ENCODE data around the gene GNL3L.
"Not testable (repeated sequence)": the region's sequence is repeated elsewhere in the genome, so short reads cannot be mapped to it uniquely, and the experiment has no call there.

The GNL3L gene, protein sequence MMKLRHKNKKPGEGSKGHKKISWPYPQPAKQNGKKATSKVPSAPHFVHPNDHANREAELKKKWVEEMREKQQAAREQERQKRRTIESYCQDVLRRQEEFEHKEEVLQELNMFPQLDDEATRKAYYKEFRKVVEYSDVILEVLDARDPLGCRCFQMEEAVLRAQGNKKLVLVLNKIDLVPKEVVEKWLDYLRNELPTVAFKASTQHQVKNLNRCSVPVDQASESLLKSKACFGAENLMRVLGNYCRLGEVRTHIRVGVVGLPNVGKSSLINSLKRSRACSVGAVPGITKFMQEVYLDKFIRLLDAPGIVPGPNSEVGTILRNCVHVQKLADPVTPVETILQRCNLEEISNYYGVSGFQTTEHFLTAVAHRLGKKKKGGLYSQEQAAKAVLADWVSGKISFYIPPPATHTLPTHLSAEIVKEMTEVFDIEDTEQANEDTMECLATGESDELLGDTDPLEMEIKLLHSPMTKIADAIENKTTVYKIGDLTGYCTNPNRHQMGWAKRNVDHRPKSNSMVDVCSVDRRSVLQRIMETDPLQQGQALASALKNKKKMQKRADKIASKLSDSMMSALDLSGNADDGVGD

GRCh38 chrX:54529552-54530356 lies at the start of gene GNL3L:
Gene GNL3L (plus strand): TSS chrX:54530219. CDS start chrX:54532567, 2,348 bp downstream.
- H3K4me3 Mint-ChIP-seq = peak within 1 kb of the TSS; percentile 80
- peaks cover 27% of the 10 kb centered on the region for H3K4me1 Mint-ChIP-seq
- ATAC-seq (peak; percentile 90), DNase-seq (ENCODE audit: low spot score in 2 of 2) (peak; percentile 50 to 80)
- peaks cover 34% of the 10 kb centered on the region for H3K36me3 Mint-ChIP-seq
- H3K27ac Mint-ChIP-seq = peak within 1 kb of the TSS; percentile 90
- peaks cover 5% of the 10 kb centered on the region for H3K9me3 Mint-ChIP-seq

- DNase-seq (ENCODE audit: low spot score in 2 of 2) (no peak), ATAC-seq (no peak)
- Mint-ChIP-seq H3K27ac (no peak overlapping the region), H3K36me3 (no peaks in the 10 kb centered on the region), H3K4me3 (no peak overlapping the region), H3K4me1 (no peaks in the 10 kb centered on the region), H3K9me3 (no peaks in the 10 kb centered on the region)
Observed at GRCh38 chrX:54482839-54483593, 47.0 kb upstream of the GNL3L start.

GRCh38 chrX:54483946-54484345 lies 46.1 kb upstream of the GNL3L start:
- ATAC-seq (no peak), DNase-seq (ENCODE audit: low spot score in 2 of 2) (no peak)
- Mint-ChIP-seq H3K4me3 (no peak overlapping the region), H3K27ac (no peak overlapping the region), H3K9me3 (no peaks in the 10 kb centered on the region), H3K4me1 (no peaks in the 10 kb centered on the region), H3K36me3 (no peaks in the 10 kb centered on the region)

- no peaks in the 10 kb centered on the region for H3K4me1 Mint-ChIP-seq
- H3K4me3 Mint-ChIP-seq = no peak overlapping the region
- DNase-seq (ENCODE audit: low spot score in 2 of 2) (no peak), ATAC-seq (no peak)
- H3K36me3 Mint-ChIP-seq = no peaks in the 10 kb centered on the region
- no peak overlapping the region for H3K27ac Mint-ChIP-seq
- no peaks in the 10 kb centered on the region for H3K9me3 Mint-ChIP-seq
Observed at GRCh38 chrX:54484666-54485065, 45.4 kb upstream of the GNL3L start.

- not testable (repeated sequence) for H3K4me3 Mint-ChIP-seq; H3K4me1 Mint-ChIP-seq; H3K9me3 Mint-ChIP-seq; DNase-seq (ENCODE audit: low spot score in 2 of 2); H3K27ac Mint-ChIP-seq; H3K36me3 Mint-ChIP-seq; ATAC-seq
Observed at GRCh38 chrX:54489819-54490218, 40.2 kb upstream of the GNL3L start.

DNA sequence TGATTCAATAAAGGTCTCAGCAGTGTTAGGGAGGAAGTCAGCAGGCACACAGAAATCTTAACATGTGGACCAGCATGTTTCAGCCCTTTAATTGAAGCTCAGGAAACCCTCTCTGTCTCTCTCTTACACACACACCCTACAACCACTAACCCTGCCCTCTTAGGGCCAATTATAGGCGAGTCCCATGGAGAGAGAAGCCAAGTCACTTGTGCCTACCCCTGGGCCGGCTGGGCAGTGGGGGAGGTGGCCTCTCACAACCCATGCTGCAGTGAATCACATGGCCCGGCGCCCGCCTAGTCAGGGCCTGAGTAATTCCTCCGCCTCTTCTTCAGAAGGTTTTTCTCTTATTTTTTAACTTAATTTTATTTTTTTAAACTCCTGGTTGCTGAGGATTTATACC lies 37.7 kb upstream of the GNL3L start:
- Mint-ChIP-seq H3K9me3 (no peaks in the 10 kb centered on the region), H3K4me3 (no peak overlapping the region), H3K36me3 (no peaks in the 10 kb centered on the region), H3K27ac (no peak overlapping the region), H3K4me1 (peaks cover 8% of the 10 kb centered on the region)
- no peak for ATAC-seq
- DNase-seq (ENCODE audit: low spot score in 2 of 2) = no peak

DNA sequence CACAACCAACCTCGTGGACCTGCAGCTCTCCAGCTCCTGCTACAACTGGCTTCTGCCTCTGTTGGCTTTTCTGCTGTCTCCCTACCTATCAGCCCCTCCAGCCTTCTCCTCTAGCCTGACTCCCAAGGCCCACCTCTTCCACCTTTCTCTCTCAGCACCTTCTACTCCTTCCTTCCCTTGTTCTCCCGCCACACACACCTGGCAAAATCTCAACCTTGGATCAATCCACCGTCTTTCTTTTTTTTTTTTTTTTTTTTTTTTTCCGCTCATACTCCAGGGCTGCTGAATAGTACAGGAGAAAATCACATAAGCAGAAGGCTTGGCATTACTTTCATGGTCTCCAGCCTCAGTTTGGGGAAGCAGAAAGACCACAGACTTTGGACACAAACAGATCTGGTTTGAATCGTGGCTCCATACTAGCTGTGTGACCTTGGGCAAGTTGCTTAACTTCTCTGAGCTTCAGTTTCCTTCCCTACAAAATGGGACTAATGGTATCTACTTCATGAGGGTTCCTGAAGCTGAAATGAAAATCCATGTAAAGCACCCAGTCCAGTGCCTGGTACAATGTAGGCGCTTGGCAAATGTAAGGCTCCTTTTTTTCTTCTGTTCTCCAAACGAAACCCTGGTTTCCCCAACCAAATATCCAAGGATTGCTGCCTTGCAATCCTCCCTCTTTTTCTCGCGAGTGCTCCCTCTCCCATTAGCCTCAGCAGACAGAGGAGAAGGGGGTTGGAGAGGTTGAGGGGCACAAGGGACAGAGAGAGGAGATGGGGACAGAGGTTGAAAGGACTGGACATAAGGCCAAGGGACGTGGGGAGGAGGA lies 35.6 kb upstream of the GNL3L start:
- peaks cover 8% of the 10 kb centered on the region for H3K4me1 Mint-ChIP-seq
- H3K9me3 Mint-ChIP-seq = no peaks in the 10 kb centered on the region
- DNase-seq (ENCODE audit: low spot score in 2 of 2) (no peak), ATAC-seq (no peak)
- no peaks in the 10 kb centered on the region for H3K36me3 Mint-ChIP-seq
- peak overlapping the region; percentile 55 for H3K4me3 Mint-ChIP-seq
- no peak overlapping the region for H3K27ac Mint-ChIP-seq

DNA sequence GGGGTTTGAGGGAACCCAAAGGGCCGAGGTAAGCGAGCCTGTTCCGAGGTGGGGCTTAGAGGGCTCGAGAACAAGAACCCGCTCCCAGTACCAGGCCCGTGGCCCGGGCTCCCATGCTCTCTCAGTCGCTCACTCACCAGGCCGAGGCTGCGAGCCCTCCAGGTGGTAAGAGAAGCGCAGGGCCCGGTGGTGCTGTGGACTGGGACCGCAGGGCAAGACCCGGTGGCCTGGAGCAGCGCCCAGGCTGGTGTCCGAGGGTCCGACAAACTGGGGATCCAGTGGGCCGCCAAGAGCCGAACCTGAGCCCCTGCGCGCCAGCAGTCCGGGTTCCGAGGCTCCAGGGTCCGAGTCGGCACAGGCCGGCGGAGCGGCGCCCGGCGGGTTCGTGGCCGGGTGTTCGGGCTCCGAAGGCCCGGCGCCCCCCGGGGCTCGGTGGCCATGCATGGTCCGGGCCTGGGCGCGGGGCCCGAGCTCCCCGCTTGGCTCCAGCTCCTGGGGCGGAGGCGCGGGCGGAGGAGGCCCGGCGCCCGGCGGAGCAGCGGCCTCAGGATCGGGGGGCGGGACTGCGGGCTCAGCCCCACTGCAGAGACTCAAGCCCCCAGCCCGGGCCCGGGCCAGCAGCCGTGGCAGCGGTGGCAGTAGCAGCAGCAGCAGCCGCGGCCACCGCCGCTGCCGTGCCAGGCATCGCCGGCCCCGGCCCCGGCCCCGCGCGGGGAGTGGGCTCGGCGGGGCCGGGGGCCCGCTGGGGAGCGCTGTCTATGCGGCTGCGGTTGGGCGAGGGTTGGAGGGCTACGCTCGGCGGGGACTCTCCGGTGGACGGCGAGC lies 34.8 kb upstream of the GNL3L start:
- H3K4me1 Mint-ChIP-seq = peaks cover 8% of the 10 kb centered on the region
- ATAC-seq = no peak

GRCh38 chrX:54495814-54496516 lies 34.1 kb upstream of the GNL3L start, which contains the start of gene FGD1:
Gene FGD1 (minus strand): TSS chrX:54496234. CDS start chrX:54495432, 802 bp downstream.
- Mint-ChIP-seq H3K4me3 (peak within 1 kb of the TSS; percentile 56), H3K9me3 (no peaks in the 10 kb centered on the region), H3K27ac (no peak within 1 kb of the TSS), H3K4me1 (peaks cover 8% of the 10 kb centered on the region), H3K36me3 (no peaks in the 10 kb centered on the region)
- ATAC-seq (peak; percentile 53), DNase-seq (ENCODE audit: low spot score in 2 of 2) (peak in 1 of 2 donors; percentile 47)

More for the DNA sequence above, 34.8 kb upstream of the GNL3L start:
- Mint-ChIP-seq H3K27ac (no peak overlapping the region), H3K36me3 (no peaks in the 10 kb centered on the region), H3K4me3 (peak overlapping the region; percentile 56), H3K9me3 (no peaks in the 10 kb centered on the region)
- no peak for DNase-seq (ENCODE audit: low spot score in 2 of 2)

DNA sequence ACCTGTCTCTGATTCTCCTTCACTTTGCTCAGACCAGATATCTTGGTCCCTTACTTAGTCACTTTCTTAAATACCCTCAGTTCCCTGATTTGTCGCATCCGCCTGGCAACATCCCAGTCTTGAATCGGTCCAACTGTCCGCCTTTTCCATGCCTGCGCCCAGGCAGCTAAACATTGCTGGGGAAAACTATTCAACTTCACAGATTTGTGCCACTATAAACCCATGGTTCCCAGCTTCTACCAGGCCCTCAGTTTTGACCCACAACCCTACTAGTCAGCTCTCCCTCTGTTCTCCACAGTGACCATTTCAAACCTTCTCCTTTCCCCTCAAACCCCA lies 33.5 kb upstream of the GNL3L start:
- DNase-seq (ENCODE audit: low spot score in 2 of 2) (no peak), ATAC-seq (no peak)
- Mint-ChIP-seq H3K4me1 (peaks cover 8% of the 10 kb centered on the region), H3K9me3 (no peaks in the 10 kb centered on the region), H3K36me3 (no peaks in the 10 kb centered on the region), H3K27ac (no peak overlapping the region), H3K4me3 (peak overlapping the region; percentile 56)

GRCh38 chrX:54496936-54497335 lies 33.1 kb upstream of the GNL3L start:
- DNase-seq (ENCODE audit: low spot score in 2 of 2) = no peak
- Mint-ChIP-seq H3K27ac (no peak overlapping the region), H3K9me3 (no peaks in the 10 kb centered on the region), H3K4me3 (peak overlapping the region; percentile 56), H3K36me3 (no peaks in the 10 kb centered on the region), H3K4me1 (peaks cover 8% of the 10 kb centered on the region)
- no peak for ATAC-seq

GRCh38 chrX:54509400-54509799 lies 20.6 kb upstream of the GNL3L start:
- Mint-ChIP-seq H3K4me3 (no peak overlapping the region), H3K36me3 (no peaks in the 10 kb centered on the region), H3K9me3 (no peaks in the 10 kb centered on the region), H3K4me1 (no peaks in the 10 kb centered on the region), H3K27ac (no peak overlapping the region)
- ATAC-seq = no peak
- no peak for DNase-seq (ENCODE audit: low spot score in 2 of 2)

DNA sequence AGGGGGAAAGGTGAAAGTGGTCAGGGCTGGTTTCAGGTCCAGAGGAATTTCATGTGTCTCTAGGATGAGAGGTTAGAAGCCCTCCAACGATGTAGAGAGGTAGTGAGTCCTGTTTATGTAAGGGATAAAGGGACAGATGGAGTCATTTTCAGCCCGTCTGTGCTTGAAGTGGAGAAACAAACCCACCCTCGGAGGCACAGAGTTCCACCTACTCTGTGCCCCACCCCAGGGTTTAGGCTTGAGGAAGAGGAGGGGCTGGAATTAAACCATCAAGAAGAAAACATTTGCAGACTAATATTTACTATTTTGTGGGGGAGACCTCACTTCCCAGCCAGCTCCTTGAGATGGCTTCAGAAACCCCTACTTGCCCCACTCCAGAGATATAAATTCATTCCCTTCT lies 868 bp upstream of the GNL3L start:
- Mint-ChIP-seq H3K4me1 (peaks cover 21% of the 10 kb centered on the region), H3K4me3 (peak overlapping the region; percentile 80), H3K27ac (peak overlapping the region; percentile 90), H3K9me3 (peaks cover 5% of the 10 kb centered on the region), H3K36me3 (peaks cover 28% of the 10 kb centered on the region)
- ATAC-seq (no peak), DNase-seq (ENCODE audit: low spot score in 2 of 2) (no peak)

Data from stimulated activated effector memory CD8-positive, alpha-beta T cell treated with anti-CD3 and anti-CD28 coated beads, Interleukin-12 subunit alpha, Interleukin-12 subunit beta, amount 100 ng/mL, for 72 hours (primary cell).